HG03354 (cell line): Measurements from ENCODE around the gene LHPP.

ENCODE experiments used
- ATAC-seq: cut with Tn5 transposase; IDR thresholded peaks from one replicate; pipeline ENCODE4 v1.9.1; 2021; ENCODE audit warnings: mild to moderate bottlenecking; ENCODE audit not compliant: unreplicated experiment, poor library complexity, severe bottlenecking

The LHPP gene

GRCh38 chr10:124656541-124656940, 194.9 kb downstream of the LHPP start:
- no peak for ATAC-seq

GRCh38 chr10:124657806-124658205, 196.2 kb downstream of the LHPP start:
- no peak for ATAC-seq

DNA sequence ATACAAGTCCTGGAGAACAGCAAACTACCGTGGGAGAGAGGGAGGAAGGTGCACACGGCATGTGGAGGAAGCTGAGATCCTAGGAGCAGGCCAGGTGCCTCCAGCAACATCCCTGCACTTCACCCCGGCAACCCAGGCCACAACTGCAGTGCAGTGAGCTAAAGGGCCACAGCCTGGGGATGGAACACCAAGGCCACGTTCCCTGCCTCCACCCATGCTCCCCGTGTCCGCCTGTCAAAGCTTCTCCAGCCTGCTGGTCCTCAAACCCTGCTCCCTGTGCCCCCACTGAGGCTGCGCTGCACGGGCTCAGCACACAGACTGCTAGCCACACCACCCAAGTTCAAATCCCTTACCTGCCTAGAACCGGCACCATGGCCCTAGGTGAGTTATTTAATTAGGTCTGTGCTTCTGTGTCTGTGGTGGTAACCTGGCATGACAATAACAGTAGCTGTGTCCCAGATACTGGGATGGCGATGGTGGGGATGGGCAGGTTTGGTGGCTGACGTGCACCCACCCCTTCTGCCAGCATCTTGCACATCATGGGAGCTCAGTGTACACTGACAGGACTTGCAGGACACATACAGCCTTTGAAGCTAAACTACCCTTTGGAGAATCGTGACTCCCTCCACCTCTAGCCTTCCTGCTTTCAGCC, 197.1 kb downstream of the LHPP start:
- ATAC-seq: no peak

- ATAC-seq: no peak
Observed at GRCh38 chr10:124659380-124659779, 197.8 kb downstream of the LHPP start.

- ATAC-seq: no peak
Observed at GRCh38 chr10:124660404-124661125, 198.9 kb downstream of the LHPP start.

GRCh38 chr10:124661660-124662180, 200.1 kb downstream of the LHPP start:
- no peak for ATAC-seq

DNA sequence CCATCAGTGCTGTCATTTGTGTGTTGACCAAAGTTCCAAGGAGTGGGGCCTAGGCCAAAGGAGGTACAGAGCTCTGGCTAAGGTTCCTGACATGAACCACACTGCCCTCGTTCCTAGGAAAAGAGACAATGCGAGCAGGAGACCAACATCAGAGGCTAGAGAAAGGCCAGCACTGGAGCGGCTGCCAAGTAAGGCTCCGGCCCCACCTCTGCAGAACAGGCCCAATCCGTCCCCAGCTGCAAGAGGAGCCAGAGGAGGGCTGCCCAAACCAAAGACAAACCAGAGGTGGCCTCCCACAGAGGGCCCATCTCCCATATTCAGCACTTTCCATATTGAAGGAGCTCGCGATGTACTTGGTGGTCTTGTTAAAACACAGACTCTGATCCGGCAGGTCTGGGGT, 201.6 kb downstream of the LHPP start:
- ATAC-seq: no peak
